Measurements from ENCODE around the gene SFXN5. TPM values are rescaled to one million over a fixed set of nuclear protein-coding genes. Genes with fewer than 3 reads are reported as not detected.

Gene SFXN5
- total and polyA plus RNA-seq, 2 of the 8 experiments (the other 6 are each of a cell fraction or from before 2014, with no cell fraction given), result 29.3 to 33.1 TPM

DNA sequence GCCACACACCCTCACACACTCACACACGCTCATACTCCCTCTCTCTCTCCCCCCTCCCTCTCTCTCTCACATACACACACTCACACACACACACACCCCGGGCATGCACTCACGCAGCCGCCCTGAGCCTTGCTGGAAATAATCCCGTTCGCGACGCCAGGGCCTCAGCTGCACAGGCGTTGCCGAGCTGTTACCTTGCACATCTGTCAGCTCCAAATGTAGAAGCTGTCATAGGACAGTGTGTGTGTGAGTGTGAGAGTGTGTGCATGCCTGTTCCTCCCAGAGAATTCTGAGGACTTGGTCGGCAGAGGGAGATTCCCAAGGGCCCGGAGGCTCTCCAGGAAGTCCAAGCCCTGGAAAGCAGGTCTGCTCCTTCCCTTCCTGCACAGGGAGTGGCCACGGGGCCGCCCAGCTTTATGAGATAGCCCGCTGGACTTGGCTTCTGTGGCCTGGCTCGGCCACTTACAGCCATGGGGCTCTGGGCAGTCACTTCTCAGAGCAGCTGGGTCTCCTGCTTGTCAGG lies 175.7 kb downstream of the SFXN5 start (continued):
- TF ChIP-seq SAP30 (IDR thresholded peaks at IDR 0.05; ENCODE audit: insufficient read depth, insufficient replicate concordance, low read length), result no peak
- no peak for TF ChIP-seq TEAD4 (IDR thresholded peaks at IDR 0.05; ENCODE audit: low read depth, low read length)
